ENCODE data around the gene TCF20.

The TCF20 gene

DNA sequence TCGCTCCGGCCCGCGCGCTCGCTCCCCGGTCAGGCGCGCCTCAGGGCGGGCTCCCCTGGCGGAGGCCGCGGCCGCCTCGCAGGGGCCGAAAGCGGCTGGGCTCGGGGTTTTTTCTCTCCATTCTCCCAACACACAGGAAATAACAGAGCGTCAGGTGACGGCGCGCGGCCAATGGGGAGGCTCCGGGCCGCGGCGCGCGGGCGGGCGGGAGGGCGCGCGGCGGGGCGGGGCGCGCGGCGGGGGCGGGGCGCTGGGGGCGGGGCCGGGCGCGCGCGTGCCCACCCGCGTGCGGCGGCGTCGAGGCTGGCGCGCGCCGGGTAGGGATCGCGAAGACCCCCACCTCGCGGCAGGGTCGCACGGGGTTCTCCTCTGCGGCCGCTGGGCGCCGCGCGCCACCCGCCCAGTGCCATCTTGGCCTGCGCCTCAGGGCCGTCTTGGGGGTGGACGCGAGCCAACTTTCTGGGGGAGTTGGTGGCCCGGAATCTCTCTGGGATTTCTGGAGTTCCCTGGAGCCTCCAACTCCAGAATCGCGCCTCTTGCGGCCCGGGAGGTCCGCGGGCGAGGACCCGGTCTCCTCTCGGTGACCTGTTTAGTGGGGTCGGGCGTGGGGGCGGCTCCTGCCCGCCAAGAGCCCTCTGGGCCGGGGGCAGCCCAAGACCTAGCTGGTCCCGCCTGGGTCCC lies at the start of gene TCF20:
TSS of gene TCF20 (minus strand) at position 144 of the 681 bp plus-strand sequence. CDS start 55,348 bp downstream, outside the sequence.
- DNase-seq: peak; percentile 87

DNA sequence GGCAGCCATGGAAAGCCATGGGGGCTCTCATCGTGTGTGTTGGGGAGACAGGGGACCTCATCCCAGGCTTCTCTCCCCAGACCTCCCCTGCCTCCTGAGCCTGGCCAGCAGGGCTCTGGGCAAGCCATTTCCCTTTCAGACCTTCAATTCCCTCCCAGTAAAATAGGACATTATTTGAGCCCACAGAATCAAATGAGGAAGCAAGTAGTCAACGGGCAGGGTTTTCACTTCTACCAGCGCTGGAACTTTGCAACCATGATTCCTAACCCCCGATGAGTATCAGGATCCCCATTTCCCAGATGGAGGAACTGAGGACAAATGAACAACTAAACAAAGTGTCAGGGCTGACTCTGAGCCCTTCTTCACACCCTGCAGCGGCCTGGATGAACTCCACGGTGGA lies 48.9 kb upstream of the TCF20 start:
- DNase-seq: no peak

DNA sequence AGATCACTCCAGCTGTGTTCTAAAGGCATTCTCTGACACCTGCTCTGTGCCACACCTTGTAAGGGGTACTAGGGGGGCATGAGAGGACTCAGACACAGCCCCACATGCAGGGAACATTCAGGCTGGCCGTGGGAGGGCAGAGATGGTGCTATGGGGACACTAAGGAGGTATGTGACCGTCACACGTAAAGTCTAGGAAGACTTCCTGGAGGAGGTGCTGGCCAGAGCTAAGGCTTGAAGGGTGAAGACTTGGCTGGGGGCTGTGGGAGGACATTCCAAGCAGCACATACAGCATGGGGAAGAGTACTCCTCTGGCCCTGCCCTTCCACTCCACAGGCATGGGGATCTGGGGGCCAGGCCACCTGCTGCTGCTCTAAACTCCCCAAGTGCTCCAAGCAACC lies 48.5 kb upstream of the TCF20 start:
- DNase-seq: no peak

DNA sequence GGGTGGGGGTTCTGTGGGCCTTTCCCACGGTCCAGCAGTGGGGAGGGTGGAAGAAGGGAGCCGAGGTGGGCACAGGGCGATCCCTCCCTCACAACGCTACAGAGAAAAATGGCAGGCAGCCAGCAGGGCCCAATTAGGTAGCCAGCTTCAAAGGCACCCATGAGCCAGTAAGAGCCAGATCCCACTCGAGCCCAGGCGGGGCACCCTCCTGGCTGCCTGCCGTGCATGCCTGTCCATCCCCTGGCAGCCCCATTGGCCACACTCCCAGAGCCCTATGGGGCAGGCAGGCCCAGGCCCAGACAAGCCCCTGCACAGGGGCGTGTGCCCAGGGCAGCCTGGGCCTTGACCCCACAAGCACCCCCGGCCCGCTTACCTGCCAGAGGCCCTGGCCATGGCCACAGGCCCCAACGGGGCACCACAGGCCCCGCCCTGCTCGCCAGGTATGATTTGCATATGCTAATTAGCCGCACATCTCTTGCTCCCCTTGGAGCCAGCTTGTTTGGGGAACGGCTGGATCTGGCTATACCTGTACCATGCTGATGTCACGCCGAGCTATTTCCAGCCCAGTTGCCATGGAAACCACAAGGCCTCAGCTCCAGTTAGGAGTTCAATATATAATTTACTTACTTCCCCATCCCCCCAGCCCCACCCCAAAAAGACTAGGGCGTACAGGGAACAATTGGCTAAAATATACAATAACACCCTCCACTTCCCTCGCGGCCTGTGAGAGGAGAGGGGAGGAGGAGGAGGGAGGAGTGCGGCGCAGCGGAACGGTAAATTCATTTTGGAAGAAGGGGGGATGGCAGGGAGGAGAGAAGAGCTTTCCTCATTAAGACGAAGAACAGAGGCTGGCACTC lies 47.5 kb upstream of the TCF20 start:
- DNase-seq: no peak

DNA sequence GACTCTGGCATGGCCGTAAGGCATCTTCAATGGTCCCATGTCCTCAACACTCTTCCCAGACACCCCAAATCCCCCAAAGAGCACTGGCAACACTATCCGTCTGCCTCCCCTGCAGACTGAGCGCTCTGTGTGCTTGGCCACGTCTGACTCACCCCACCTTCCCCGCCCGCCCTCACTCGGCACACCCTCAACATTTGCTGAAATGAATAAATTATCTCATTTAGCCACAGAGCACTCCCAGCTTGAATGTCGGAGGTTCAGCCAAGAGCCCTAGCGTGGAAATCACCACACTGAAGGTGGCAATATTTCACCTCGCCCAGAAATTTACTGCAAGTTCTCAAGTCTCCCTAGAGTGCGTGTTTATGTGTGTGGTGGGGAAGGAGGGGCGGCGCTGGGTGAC lies 46.6 kb upstream of the TCF20 start:
- peak; percentile 71 for DNase-seq

DNA sequence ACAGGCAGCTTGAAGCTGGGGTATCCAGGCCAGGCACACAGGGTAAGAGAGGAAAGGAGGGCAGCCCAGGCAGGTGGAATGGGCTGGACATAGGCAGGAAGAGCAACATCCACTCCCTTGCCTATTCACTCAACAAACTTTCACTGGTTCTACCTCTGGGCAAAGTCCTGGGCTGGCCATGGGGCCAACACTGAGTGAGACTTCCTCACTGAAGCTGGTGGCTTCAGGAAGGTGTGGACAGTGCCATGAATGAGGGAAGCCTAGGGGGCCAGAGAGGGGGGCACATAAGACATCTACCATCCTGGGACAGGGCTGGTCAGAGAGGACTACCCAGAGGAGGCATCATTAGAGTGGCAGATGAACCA lies 44.9 kb upstream of the TCF20 start:
- no peak for DNase-seq

DNA sequence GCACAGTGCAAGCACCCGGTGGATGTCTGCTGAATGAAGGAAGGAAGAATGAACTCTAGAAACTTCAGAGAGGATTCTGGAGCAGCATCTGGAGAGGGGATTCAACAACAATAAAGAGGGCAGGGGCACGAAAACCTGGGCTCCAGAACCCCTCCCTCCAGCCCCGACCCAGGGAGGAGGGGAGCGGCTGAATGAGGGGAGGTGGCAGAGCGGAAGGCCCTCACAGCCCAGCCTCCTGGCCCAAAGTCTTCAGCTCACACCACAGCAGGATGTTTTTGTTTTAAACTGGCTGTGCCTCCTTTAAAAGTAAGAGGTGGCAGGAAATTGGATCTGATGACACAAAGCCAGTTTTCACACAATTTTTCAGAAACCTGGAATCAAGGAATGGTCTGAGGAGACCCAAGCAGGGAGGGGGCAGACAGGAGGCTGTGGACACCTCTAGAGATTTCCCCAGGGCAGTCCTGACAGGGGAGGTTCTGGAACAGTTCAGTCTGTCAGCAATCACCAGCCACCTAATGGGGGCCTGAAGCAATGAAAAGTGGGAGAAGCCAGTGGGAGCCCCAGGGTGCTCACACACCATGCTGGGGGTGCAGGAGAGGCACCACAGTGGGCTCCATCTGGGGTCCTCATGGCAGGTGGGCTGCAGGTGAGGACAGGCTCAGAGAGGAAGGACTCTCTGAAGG lies 44.4 kb upstream of the TCF20 start:
- no peak for DNase-seq

DNA sequence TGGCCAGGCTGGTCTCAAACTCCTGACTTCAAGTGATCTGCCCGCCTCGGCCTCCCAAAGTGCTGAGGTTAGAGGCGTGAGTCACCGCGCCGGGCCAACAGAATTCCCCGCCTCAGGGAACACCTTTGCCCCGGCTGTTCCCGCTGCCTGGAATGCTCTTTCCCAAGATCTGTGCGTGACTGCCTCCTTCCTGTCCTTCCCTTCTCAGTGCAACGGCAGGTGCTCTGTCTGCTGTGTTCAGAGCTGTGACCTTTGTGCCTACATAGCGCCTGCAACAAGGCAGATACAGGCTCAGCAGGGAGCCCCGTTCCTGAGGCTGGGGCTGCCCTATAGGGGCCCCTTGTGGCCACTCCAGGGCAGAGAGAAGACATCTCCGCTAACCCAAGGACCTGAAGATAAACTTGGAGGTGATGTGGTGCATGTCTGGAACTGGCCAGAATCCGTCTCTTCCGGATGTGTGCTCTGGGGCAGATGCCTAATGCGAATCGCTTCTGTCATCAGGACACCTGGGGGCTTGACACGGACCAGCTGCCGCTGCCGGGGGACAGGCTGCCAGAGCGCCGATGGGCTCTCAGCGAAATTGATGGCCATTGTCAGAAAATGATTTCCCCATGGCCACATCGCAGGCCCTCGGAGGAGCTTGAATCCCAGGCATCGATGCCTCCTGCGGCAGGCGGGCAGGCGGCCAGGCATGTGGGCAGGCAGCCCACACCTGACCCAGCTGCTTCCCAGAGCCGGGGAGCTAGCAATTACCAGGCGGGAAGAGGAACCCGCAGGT lies 43.5 kb upstream of the TCF20 start:
- peak; percentile 56 for DNase-seq

DNA sequence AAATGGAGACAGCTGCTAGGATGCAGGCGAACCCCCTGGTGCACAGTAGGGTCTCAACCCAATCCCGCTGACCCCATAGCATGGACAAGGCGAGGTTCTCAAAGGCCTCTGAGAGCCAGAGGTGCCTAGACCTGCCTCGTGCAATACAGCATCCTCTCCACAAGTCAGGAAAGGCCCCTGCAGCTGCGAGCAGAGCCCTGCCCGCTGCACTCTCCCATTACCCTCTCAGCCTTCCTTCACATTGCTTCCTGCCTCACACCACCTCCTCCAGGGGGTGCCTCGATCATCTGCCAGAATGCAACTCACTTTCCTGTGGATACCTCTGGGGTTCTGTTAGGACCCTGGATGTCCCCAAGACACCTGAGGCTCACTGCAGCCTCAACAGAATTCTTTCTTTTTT lies 42.8 kb upstream of the TCF20 start:
- DNase-seq: no peak

DNA sequence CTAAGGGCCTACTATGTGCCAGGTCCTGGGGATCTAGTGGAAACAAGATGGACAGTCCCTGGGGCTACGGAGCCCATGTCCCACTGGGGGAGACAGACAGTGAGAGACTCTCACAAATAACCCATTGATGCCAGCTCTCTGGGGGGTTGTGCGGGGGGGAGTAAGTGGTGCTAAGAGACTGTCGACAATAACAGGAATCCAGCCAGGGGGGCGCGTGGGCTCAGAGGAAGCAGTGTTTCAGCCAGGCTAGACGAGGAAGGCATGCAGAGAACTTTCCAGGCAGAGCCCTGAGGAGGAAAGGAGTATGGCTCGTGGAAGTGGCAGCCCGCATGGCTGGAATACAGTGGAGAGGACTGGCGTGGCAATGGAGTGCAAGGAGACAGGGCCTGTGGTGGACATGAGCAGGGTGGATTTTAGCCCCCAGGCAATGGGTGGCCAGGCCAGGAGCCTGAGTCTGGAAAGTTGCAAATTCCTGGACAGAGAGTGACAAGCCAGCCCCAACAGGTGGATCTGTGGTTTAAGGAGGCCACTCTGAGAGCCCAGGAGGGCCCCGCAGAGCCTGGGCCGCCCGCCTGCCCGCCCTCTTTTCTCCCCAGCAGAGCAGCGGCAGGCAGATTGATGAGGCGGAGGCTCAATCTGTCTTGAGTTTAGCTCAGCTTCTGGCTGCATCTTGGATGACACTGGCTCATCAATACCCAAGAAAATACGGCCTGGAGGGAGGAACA lies 40.0 kb upstream of the TCF20 start:
- no peak for DNase-seq

DNA sequence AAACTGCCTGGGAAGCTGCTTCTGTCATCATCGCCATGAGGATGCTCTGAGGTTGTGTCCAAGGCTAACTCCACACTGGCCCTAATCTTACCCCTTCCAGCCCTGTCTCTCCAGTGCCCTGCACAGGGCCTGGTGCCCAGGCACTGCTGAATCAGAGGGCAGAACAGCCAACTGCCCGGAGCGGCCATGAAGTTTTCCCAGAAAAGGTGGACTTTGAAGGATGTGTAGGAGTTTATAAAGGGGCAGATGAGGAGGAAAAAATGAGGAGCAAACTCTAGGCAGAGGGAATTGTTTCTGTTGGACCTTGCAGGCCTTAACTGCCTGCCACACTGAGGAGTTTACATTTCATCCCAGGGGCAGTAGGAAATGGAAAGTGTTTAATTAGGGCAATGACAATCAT lies 39.4 kb upstream of the TCF20 start:
- no peak for DNase-seq

DNA sequence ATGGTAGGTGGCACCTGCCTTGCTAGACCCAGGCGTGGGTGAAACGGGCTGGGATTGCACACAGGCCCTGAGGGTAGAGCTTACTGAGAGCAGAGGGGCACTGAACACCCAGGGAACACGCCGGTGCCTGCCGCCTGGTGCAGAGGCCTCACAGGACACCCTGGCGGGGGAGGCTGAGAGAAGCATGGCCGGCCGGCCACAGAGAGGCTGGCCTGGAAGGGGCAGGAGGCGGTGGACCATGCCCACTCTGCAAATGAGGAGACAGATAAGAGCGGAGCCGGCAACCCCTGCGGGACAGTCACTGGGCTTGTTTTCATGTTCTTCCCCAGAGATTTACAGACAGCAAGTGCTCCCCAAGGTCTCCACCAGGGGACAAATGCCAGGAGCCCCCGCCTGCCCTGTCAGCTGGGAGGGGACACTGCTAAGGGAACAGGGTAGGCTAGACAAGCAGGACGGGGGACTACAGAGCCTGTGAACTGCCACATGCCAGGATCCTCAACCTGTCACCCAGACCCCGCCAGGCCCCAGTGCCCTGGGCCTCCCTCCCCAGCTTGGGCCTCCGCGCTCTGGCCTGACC lies 38.5 kb upstream of the TCF20 start:
- DNase-seq: no peak

DNA sequence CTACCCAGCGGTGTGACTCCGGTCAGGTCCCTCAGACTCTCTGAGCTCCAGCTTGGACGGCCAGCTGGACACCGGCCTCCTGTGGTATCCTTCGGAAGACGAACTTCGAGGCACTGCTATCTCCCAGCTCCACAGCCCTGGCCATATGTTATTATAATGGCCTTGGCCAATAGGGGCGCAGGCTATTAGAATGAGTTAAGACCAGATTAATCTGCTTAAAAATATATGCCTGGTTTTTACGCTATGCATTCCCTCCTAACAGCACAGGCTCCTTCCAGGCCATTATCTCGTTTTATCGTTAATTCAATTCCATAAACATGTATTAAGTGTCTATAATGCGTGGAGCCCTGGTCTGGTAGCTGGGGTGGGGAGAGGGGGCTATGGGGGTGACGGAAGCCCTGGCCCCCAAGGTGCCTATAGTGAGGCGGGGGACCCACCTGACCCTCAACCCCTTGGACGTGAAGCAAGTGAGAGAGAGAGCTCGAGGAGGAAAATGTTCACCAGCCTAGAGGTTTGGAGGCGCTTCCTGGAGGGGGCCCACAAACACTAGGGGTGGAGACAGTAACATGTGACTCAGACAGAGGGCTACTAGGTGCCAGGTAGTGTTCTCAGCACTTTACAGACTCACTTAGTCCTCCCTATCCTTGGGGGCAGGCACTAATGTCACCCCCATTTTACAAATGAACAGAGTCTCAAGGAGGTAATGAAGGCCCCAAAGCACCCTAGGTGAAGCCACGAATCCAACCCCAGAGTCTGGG lies 37.5 kb upstream of the TCF20 start:
- DNase-seq: no peak

DNA sequence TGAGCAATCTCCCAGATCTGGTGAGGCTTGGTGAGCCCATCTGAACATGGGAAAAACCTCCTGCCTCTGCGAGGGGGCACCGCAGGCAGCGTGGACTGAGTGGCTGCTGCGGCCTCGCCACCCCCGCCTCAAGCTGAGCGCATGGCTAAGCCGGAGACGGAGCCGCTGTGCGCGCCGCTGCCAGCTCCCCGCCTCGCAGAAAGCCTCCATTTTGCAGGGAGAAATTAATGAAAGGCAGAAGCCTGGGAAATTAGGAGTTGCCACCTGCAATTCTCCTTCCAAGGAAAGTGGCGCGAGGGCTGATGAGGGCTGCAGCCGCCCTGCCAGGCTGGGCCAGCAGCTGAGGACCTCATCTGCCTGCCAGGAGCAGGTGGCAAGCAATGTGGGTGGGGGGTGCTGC lies 35.6 kb upstream of the TCF20 start:
- DNase-seq: no peak

DNA sequence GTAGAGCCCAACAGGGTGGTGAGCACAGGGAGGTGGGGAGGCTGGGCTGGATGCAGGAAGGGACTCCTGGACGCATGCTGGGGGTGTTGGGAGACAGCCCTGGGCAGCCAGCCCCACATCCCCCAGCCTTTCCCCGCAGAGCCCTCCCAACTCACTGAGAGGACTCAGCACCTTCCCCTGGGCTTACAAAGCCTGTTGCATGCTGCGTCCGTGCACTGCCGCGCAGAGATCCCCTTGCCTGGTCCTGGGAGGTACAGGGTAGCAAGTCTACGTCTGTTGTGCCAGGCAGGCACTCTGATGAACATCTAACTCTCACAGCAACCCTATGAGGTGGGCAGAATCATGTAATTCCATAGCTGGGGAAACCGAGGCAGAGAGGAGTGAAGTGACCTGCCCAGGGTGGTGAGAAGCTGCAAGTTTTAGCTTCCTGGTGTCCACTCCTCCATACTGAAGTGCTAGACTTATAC lies 33.9 kb upstream of the TCF20 start:
- DNase-seq: no peak

DNA sequence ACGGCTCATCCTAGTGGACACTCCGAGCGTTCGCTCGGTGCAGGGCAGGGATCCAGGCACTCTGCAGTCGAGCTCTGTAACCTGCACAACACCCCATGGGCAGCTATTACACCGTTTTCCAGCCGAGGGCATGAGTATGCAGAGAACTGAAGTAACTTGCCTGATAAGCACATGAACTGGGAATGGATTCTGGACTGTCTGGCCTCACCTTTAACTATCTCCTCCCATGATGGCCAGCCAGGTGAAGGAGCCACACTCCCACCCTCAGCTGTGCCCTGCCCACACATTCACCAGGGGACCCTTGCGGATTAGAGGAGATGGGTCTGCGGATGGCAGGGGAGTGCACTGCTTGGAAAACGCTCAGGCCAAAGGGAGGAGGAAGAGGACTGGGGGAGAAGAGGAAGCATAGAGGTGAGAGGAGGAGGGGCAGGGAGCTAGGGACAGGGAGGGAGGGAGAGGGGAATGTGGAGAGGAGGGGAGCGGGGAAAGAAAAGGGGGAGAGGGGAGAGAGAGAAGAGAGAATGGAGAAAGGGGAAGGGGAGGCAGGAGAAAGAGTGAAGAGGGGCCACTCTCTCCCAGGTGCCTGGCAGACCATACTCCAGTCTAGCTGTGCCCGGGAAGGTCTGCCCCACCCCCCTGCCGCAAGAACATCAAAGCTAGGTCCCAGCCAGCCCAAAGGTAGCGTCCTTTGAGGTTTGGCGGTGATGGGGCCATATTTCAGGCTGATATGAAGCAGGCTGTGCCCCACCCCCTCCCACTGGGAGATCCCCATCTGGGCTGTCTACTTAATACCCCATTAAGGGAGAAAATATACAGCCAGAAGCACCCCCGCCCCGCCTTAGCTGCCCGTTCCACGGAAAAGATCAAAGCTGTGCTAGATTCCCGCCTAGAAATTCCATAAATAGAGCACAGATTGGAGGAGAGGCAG lies 33.2 kb upstream of the TCF20 start:
- DNase-seq: no peak

DNA sequence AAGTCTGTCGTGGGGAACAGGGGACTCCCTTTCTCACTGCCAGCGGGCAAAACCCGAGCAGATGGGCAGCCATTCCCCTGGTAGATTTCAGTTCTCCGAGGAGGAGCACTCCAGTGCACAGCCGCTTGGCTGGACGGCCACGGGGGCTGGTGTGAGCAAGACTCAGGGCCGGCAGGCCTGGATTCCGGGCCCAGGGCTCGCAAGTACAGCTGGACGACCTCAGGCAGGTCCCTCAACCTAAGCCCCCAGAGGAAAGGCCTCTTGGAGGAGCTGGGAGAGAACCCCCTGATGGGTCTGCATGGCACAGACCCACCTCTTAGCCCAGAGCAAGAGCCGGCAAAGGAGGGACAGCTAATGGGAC lies 31.3 kb upstream of the TCF20 start:
- DNase-seq: no peak

DNA sequence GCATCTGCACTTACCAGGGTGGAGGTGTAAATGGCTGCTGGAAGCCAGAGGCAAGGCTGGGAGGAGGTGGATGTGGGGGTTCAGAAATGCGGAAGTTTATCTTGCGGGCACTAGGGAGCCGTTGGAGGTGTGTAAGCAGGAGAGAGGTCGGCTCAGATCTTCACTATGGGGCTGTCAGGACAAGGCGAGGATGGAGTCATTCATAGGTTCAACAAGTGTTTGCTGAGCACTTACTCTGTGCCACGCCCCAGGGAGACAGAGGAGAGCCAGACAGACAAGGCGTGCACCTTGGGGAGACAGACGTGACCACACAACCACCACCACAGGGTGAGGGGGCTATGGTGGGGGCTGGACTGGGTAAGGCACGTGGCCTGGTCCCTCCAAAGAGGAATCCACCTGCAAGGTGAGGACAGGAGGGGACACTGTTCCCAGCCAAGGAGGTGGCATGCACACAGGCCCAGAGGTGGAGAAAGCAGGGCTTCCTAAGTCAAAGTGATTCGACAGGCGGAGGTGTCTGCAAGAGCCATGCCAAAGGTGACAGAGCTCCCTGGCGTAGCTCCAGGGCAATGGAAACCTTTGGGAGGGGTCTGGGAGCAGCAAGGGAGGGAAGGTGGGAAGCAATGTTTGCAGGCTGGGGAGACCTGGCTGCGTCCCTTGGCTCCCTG lies 30.8 kb upstream of the TCF20 start:
- DNase-seq: no peak

DNA sequence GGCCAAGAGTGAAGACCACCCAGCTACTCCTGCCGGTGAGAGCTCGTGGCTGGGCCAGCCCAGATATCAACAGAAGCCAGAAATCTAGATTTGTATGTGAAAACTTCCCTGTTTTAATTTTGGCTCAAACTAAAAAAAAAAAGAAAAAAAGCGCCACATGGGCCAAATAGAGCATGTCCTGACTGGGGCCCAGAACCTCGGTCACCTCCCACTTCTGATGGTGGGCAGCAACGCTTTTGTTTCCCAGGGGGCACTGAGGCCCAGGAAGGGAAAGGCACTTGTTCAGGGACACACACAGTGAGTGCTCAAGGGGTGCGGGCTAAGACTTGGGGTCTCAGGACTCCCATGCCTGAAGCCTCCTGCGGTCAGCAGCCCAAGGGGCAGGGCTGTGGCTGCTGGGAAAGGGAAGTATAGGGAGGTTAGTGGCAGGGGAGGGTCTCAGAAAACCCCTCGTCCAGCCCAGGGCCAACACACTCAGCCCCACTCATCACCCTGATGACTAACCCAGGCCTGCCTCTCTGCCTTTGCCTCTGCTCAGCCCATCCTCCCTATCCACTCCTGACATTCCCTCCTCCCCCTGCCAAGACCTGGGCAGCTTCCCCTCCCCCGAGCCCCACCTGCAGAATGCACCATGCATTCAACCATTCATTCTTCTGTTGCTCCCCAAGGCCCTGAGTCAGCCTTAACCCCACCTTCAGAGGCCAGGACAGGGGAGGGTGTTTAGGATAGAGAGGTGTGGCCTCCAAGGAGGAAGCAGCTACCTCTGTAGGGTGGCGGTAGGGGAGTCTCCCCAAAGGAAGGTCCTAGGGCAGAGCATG lies 30.0 kb upstream of the TCF20 start:
- peak; percentile 42 for DNase-seq

Data from CD4-positive, alpha-beta T cell treated with Interleukin-21 for 1 hour (primary cell).